ENCODE results near the gene PCDHGA6.
"Not testable (repeated sequence)": the region's sequence is repeated elsewhere in the genome, so short reads cannot be mapped to it uniquely, and the experiment has no call there.

PCDHGA6 gene

DNA sequence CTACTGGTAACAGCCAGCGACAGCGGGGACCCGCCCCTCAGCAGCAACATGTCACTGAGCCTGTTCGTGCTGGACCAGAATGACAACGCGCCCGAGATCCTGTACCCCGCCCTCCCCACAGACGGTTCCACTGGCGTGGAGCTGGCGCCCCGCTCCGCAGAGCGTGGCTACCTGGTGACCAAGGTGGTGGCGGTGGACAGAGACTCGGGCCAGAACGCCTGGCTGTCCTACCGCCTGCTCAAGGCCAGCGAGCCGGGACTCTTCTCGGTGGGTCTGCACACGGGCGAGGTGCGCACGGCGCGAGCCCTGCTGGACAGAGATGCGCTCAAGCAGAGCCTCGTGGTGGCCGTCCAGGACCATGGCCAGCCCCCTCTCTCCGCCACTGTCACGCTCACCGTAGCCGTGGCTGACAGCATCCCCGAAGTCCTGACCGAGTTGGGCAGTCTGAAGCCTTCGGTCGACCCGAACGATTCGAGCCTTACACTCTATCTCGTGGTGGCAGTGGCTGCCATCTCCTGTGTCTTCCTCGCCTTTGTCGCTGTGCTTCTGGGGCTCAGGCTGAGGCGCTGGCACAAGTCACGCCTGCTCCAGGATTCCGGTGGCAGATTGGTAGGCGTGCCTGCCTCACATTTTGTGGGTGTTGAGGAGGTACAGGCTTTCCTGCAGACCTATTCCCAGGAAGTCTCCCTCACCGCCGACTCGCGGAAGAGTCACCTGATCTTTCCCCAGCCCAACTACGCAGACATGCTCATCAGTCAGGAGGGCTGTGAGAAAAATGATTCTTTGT is 20.9 kb downstream of the PCDHGA6 start:
- DNase-seq, result not testable (repeated sequence)

DNA sequence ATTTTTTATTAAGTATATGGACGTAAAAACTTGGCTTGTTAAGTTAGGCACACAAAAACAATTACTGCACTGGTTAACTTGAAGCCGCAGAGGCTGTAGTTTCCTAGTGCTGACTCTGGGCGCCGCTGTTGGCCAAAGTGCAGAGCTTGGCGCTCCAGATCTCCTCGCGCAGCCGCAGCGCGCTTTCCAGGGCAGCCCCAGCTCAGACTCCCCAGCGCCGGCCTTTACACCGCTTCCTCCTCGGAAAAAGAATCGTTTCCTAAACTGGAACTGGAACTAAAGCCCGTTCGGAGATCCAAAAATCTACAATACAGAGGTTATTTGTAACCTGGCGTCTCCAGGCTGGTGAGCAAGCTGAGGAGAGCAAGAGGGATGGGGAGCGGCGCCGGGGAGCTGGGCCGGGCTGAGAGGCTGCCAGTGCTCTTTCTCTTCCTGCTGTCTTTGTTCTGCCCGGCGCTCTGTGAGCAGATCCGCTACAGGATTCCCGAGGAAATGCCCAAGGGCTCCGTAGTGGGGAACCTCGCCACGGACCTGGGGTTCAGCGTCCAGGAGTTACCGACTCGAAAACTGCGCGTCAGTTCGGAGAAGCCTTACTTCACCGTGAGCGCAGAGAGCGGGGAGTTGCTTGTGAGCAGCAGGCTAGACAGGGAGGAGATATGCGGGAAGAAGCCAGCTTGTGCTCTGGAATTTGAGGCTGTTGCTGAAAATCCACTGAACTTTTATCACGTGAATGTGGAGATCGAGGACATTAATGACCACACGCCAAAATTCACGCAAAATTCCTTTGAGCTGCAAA is 24.3 kb downstream of the PCDHGA6 start, which contains the start of gene PCDHGB5:
Gene PCDHGB5, plus strand, starts transcription at position 192 of the 796 bp plus-strand sequence. Its CDS starts 181 bp downstream, at position 373.
- DNase-seq, result peak; percentile 48

DNA sequence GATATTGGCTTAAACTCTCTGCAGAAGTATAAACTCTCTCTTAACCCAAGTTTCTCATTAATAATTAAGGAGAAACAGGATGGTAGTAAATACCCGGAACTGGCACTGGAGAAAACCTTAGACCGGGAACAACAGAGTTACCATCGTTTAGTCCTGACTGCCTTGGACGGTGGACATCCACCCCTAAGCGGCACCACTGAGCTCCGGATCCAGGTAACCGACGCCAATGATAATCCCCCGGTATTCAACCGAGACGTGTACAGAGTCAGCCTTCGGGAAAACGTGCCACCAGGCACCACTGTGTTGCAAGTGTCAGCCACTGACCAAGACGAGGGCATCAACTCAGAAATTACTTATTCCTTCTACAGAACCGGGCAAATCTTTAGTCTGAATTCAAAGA is 24.9 kb downstream of the PCDHGA6 start:
- no peak for DNase-seq

DNA sequence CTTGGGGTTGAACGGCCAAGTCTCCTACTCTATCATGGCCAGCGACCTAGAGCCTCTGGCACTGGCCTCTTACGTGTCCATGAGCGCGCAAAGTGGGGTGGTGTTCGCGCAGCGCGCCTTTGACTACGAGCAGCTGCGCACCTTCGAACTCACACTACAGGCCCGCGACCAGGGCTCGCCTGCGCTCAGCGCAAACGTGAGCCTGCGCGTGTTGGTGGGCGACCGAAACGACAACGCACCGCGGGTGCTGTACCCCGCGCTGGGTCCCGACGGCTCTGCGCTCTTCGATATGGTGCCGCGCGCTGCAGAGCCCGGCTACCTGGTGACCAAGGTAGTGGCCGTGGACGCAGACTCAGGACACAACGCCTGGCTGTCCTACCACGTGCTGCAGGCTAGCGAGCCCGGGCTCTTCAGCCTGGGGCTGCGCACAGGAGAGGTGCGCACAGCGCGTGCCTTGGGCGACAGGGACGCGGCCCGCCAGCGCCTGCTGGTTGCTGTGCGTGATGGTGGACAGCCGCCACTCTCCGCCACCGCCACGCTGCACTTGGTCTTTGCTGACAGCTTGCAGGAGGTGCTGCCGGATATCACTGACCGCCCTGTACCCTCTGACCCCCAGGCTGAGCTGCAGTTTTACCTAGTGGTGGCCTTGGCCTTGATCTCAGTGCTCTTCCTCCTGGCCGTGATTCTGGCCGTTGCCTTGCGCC is 26.0 kb downstream of the PCDHGA6 start:
- DNase-seq, result no peak

DNA sequence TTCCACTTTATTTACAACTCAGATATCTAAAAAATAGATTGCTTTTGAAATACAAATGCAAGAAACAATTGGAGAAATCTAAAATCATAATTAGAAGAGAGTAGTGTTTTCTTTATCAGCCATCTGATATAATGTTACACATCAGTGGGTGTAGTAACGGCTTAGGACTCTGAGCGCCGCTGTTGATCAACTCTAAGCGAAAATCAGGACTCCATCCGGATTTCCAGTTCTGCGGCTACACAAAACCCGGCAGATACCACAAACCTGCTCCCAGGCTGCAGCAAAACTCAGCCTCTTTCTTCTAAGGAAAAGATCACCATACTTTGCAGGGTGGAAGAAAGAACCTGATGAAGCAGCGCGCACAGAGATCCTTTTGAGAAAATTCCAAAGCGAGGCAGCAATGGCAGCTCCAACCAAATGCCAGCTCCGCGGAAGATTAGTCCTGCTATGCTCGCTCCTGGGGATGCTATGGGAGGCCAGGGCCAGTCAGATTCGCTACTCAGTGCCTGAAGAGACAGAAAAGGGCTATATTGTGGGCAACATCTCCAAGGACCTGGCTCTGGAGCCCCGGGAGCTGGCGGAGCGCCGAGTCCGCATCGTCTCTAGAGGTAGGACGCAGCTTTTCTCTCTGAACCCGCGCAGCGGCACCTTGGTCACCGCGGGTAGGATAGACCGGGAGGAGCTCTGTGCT is 29.0 kb downstream of the PCDHGA6 start, which contains the start of gene PCDHGA9:
Gene PCDHGA9, plus strand, starts transcription at position 226 of the 691 bp plus-strand sequence. Its CDS starts 175 bp downstream, at position 401.
- DNase-seq, result no peak

DNA sequence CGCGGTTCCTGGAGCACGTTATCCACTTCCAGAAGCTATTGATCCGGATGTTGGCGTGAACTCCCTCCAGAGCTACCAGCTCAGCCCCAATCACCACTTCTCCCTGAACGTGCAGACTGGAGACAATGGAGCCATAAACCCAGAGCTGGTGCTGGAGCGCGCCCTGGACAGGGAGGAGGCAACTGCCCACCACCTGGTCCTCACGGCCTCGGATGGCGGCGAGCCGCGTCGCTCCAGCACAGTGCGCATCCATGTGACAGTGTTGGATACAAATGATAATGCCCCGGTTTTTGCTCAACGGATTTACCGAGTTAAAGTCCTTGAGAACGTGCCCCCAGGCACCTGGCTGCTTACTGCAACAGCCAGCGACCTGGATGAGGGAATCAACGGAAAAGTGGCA is 29.7 kb downstream of the PCDHGA6 start:
- no peak for DNase-seq

DNA sequence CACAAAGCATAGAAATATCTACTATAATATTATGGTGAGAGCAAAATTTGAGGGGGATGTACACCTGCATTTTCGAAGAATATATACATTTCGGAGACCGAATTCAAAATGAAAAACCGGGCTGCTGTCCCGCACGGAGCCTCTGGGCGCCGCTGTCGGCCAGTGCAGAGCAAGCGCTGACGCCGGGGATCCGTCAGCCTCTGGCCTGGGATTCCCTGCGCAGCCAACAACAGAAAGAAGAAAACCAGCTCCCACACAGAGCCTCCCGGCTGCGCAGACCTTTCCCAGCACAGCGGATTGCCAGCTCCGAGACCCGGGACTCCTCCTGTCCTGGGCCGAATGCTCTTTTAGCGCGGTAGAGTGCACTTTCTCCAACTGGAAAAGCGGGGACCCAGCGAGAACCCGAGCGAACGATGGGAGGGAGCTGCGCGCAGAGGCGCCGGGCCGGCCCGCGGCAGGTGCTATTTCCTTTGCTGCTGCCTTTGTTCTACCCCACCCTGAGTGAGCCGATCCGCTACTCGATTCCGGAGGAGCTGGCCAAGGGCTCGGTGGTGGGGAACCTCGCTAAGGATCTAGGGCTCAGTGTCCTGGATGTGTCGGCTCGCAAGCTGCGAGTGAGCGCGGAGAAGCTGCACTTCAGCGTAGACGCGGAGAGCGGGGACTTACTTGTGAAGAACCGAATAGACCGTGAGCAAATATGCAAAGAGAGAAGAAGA is 34.3 kb downstream of the PCDHGA6 start, which contains the start of gene PCDHGB6:
Gene PCDHGB6, plus strand, starts transcription at position 232 of the 716 bp plus-strand sequence. Its CDS starts 182 bp downstream, at position 414.
- peak; percentile 31 for DNase-seq

DNA sequence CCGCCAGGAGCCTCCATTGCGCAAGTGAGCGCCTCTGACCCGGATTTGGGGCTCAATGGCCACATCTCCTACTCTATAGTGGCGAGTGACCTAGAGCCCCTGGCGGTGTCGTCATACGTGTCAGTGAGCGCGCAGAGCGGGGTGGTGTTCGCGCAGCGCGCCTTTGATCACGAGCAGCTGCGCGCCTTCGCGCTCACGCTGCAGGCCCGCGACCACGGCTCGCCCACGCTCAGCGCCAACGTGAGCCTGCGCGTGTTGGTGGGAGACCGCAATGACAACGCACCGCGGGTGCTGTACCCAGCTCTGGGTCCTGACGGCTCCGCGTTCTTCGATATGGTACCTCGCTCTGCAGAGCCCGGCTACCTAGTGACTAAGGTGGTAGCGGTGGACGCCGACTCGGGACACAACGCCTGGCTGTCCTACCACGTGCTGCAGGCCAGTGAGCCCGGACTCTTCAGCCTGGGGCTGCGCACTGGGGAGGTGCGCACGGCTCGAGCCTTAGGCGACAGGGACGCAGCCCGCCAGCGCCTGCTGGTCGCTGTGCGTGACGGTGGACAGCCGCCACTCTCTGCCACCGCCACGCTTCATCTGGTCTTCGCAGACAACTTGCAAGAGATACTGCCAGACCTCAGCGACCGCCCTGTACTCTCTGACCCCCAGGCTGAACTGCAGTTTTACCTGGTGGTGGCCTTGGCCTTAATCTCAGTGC is 36.1 kb downstream of the PCDHGA6 start:
- DNase-seq, result no peak

DNA sequence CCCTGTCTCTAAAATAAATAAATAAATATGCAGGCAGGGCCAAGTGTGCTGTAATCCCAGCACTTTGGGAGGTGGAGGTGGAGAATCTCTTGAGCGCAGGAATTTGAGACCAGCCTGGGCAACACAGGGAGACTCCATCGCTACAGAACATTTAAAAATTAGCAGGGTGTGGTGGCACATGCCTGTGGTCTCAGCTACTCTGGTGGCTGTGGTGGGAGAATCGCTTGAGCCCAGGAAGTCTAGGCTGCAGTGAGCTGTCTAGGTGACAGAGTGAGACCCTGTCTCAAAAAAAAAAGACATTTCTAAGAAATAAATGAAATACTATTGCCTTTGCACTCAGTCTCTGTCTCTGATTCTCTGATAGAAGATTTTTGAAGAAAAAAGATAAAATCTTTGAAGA is 37.9 kb downstream of the PCDHGA6 start:
- DNase-seq, result no peak

DNA sequence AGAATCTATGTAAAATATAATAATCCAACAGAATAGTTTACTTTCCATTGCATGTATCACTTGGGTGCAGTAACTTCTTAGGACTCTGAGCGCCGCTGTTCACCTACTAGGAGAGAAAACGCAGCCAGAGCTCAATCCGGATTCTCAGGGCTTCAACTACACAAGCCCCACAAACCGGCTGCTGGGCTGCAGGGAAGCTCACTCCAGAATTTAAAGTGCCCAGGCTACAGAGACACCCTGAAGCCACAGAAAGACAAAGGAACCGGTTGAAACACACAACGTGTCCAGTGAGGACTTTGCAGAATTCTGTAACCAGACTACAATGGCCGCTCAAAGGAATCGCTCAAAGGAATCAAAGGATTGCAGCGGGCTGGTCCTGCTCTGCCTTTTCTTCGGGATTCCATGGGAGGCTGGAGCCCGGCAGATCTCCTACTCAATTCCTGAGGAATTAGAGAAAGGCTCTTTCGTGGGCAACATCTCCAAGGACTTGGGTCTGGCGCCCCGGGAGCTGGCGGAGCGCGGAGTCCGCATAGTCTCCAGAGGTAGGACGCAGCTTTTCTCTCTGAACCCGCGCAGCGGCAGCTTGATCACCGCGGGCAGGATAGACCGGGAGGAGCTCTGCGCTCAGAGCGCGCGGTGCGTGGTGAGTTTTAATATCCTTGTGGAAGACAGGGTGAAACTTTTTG is 39.3 kb downstream of the PCDHGA6 start, which contains the start of gene PCDHGA10:
Gene PCDHGA10, plus strand, starts transcription at position 134 of the 686 bp plus-strand sequence. Its CDS starts 189 bp downstream, at position 323.
- peak; percentile 57 for DNase-seq

DNA sequence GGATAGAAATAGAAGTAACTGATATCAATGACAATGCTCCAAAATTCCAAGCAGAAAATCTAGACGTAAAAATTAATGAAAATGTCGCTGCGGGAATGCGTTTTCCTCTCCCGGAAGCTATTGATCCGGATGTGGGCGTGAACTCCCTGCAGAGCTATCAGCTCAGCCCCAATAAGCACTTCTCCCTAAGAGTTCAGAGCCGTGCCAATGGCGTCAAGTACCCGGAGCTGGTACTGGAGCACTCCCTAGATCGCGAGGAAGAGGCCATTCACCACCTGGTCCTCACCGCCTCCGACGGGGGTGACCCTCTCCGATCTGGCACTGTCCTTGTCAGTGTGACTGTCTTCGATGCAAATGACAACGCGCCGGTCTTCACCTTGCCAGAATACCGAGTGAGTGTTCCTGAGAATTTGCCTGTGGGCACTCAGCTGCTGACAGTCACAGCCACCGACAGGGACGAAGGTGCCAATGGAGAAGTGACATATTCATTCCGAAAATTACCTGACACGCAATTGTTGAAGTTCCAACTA is 39.9 kb downstream of the PCDHGA6 start:
- no peak for DNase-seq

DNA sequence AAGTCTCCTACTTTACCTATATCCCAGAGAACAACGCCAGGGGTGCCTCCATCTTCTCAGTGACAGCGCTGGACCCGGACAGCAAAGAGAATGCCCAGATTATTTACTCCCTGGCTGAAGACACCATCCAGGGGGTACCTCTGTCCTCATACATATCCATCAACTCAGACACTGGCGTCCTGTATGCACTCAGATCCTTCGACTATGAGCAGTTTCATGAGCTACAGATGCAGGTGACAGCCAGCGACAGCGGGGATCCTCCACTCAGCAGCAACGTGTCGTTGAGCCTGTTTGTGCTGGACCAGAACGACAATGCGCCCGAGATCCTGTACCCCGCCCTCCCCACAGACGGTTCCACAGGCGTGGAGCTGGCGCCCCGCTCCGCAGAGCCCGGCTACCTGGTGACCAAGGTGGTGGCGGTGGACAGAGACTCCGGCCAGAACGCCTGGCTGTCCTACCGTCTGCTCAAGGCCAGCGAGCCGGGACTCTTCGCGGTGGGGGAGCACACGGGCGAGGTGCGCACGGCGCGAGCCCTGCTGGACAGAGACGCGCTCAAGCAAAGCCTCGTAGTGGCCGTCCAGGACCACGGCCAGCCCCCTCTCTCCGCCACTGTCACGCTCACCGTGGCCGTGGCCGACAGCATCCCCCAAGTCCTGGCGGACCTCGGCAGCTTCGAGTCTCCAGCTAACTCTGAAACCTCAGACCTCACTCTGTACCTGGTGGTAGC is 41.0 kb downstream of the PCDHGA6 start:
- DNase-seq, result not testable (repeated sequence)

DNA sequence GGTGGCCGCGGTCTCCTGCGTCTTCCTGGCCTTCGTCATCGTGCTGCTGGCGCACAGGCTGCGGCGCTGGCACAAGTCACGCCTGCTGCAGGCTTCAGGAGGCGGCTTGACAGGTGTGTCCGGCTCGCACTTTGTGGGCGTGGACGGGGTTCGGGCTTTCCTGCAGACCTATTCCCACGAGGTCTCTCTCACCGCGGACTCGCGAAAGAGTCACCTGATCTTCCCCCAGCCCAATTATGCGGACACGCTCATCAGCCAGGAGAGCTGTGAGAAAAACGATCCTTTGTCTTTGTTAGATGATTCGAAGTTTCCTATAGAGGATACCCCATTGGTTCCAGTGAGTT is 41.6 kb downstream of the PCDHGA6 start:
- DNase-seq, result not testable (repeated sequence)

DNA sequence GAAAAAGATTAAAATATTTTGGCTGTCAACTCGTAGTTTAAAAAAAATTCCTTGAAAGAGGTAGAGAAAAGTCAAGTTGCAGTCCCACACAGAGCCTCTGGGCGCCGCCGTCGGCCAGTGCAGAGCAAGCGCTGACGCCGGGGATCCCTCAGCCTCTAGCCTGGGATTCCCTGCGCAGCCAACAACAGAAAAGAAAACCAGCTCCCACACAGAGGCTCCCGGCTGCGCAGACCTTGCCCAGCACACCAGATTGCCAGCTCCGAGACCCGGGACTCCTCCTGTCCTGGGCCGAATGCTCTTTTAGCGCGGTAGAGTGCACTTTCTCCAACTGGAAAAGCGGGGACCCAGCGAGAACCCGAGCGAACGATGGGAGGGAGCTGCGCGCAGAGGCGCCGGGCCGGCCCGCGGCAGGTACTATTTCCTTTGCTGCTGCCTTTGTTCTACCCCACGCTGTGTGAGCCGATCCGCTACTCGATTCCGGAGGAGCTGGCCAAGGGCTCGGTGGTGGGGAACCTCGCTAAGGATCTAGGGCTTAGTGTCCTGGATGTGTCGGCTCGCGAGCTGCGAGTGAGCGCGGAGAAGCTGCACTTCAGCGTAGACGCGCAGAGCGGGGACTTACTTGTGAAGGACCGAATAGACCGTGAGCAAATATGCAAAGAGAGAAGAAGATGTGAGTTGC is 43.9 kb downstream of the PCDHGA6 start, which contains the start of gene PCDHGB7:
Gene PCDHGB7, plus strand, starts transcription at position 184 of the 679 bp plus-strand sequence. Its CDS starts 183 bp downstream, at position 367.
- peak; percentile 54 for DNase-seq

DNA sequence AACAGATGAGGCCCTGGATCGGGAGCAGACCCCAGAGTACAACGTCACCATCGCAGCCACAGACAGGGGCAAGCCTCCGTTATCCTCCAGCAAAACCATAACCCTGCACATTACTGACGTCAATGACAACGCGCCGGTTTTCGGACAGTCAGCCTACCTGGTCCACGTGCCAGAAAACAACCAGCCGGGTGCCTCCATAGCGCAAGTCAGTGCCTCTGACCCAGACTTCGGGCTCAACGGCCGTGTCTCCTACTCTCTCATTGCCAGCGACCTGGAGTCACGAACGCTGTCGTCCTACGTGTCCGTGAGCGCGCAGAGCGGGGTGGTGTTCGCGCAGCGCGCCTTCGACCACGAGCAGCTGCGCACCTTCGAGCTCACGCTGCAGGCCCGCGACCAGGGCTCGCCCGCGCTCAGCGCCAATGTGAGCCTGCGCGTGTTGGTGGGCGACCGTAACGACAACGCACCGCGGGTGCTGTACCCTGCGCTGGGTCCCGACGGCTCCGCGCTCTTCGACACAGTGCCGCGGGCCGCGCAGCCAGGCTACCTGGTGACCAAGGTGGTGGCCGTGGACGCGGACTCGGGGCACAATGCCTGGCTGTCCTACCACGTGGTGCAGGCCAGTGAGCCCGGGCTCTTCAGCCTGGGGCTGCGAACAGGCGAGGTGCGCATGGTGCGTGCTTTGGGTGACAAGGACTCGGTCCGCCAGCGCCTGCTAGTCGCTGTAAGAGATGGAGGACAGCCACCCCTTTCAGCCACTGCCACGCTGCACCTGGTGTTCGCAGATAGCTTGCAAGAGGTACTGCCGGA is 45.6 kb downstream of the PCDHGA6 start:
- no peak for DNase-seq

DNA sequence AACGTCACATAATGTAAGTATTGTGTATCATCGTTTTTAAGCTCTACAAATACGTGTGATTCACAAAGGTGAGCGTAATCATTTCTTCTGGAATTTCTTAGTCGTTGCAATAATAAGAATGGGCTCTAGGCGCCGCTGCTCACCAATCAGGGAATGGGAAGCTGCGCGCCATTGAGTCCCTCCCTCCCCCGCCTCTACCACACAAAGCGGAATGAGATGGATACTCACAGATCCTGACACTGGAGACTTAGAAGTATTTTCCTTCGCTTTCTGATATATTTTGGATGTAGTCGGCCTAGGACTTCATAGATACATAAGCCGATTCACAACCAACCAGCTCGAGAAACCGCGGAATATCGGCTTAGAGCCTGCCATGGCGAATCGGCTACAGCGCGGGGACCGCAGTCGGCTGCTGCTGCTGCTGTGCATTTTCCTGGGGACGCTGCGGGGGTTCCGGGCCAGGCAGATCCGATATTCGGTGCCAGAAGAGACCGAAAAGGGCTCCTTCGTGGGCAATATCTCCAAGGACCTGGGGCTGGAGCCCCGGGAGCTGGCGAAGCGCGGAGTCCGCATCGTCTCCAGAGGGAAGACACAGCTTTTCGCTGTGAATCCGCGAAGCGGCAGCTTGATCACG is 47.3 kb downstream of the PCDHGA6 start, which contains the start of gene PCDHGA11:
Gene PCDHGA11, plus strand, starts transcription at position 197 of the 634 bp plus-strand sequence. Its CDS starts 177 bp downstream, at position 374.
- DNase-seq, result peak; percentile 53

DNA sequence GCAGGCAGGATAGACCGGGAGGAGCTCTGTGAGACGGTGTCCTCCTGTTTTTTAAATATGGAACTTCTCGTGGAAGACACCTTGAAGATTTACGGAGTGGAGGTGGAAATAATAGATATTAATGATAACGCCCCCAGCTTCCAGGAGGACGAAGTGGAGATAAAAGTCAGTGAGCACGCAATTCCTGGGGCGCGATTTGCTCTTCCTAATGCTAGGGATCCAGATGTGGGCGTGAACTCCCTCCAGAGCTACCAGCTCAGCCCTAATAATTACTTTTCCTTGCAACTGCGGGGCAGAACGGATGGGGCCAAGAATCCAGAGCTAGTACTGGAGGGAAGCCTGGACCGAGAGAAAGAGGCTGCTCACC is 47.8 kb downstream of the PCDHGA6 start:
- DNase-seq, result no peak

Data from activated CD4-positive, alpha-beta T cell treated with anti-CD3 and anti-CD28 coated beads, Interleukin-2, amount 50 U/mL, for 16 hours (primary cell).